PC-3 (cell line): ENCODE data around the gene COX15. TPM values are rescaled to one million over a fixed set of nuclear protein-coding genes. Genes with fewer than 3 reads are reported as not detected.

ENCODE experiments used
- ATAC-seq: fragments of 200-7000 bp; cut with Tn5 transposase; 2 replicates; pipeline ENCODE4 v1.9.1; 2020; ENCODE audit warnings: mild to moderate bottlenecking, moderate library complexity
- BruUV-seq: library from RNA; stranded (reverse); fragments of 400-500 nt; replicated peaks from 2 replicates; lab custom pipeline; 2021; lab: Mats Ljungman, UMichigan
- CTCF ChIA-PET: fragments of 300-600 bp; sonication (Branson Sonifier 250); formaldehyde crosslinking; loops from one replicate; lab custom pipeline; 2022; ENCODE audit warnings: antibody characterized with exemption; lab: Charles Lee
- POLR2A ChIA-PET: fragments of 300-600 bp; sonication (Branson Sonifier 250); formaldehyde crosslinking; loops from one replicate; lab custom pipeline; 2022; ENCODE audit warnings: antibody characterized with exemption; ENCODE audit not compliant: unreplicated experiment; lab: Charles Lee
- DNase-seq: peaks from one replicate; pipeline ENCODE4 v3.0.0-alpha.2; 2015
- H2AFZ ChIP-seq: fragments of 300-600 bp; sonication (generic); 2 replicates; pipeline ENCODE4 v1.6.0; 2016; ENCODE audit warnings: antibody characterized with exemption, low read length
- H3F3A ChIP-seq: fragments of 300-600 bp; sonication (generic); one replicate; pipeline ENCODE4 v1.6.0; 2017; ENCODE audit warnings: antibody characterized with exemption, low read length, control low read depth, mild to moderate bottlenecking; ENCODE audit not compliant: unreplicated experiment
- H3K27ac ChIP-seq: fragments of 300-600 bp; sonication (generic); 2 replicates; pipeline ENCODE4 v1.5.1; 2016; ENCODE audit warnings: mild to moderate bottlenecking, low read length
- H3K27me3 ChIP-seq: fragments of 300-600 bp; sonication (generic); 2 replicates; pipeline ENCODE4 v1.6.1; 2016; ENCODE audit warnings: low read length, mixed read lengths
- H3K36me3 ChIP-seq: fragments of 300-600 bp; sonication (generic); 2 replicates; pipeline ENCODE4 v1.6.1; 2016; ENCODE audit warnings: low read depth, mixed run types, low read length, mixed read lengths
- H3K4me1 ChIP-seq: fragments of 300-600 bp; sonication (generic); 2 replicates; pipeline ENCODE4 v1.5.1; 2016; ENCODE audit warnings: low read length; ENCODE audit not compliant: insufficient read depth
- H3K4me2 ChIP-seq: fragments of 300-600 bp; sonication (generic); 2 replicates; pipeline ENCODE4 v1.6.0; 2016; ENCODE audit warnings: low read length
- H3K4me3 ChIP-seq: fragments of 300-600 bp; sonication (generic); 2 replicates; pipeline ENCODE4 v1.5.1; 2016; ENCODE audit warnings: mild to moderate bottlenecking, low read length, mixed read lengths
- H3K79me2 ChIP-seq: fragments of 300-600 bp; sonication (generic); 2 replicates; pipeline ENCODE4 v1.6.1; 2017; ENCODE audit warnings: low read length, mixed read lengths
- H3K9ac ChIP-seq: fragments of 300-600 bp; sonication (generic); 2 replicates; pipeline ENCODE4 v1.6.0; 2016; ENCODE audit warnings: mild to moderate bottlenecking, low read length
- H3K9me2 ChIP-seq: fragments of 300-600 bp; sonication (generic); replicated peaks from 2 replicates; pipeline ENCODE4 v1.6.1; 2016; ENCODE audit warnings: mixed run types, low read length, mixed read lengths
- H3K9me3 ChIP-seq: fragments of 300-600 bp; sonication (generic); 2 replicates; pipeline ENCODE4 v1.6.1; 2016; ENCODE audit warnings: low read length, mixed read lengths
- H4K20me1 ChIP-seq: fragments of 300-600 bp; sonication (generic); 2 replicates; pipeline ENCODE4 v1.6.1; 2016; ENCODE audit warnings: low read length, mixed read lengths
- EZH2 ChIP-seq: fragments of 300-600 bp; sonication (generic); IDR thresholded peaks from one replicate; pipeline ENCODE4 v1.6.1; 2017; ENCODE audit warnings: antibody characterized with exemption, mild to moderate bottlenecking, low read length; ENCODE audit not compliant: unreplicated experiment
- EZH2phosphoT487 ChIP-seq: fragments of 300-600 bp; sonication (generic); IDR thresholded peaks from 2 replicates; pipeline ENCODE4 v1.6.1; 2018; ENCODE audit warnings: mild to moderate bottlenecking, antibody characterized with exemption, low read length, borderline replicate concordance
- intact Hi-C: fragments of 100-400 bp; cut with micrococcal nuclease; formaldehyde crosslinking; loops from 2 replicates; pipeline ENCODE4 v1.9.0; 2023
- total RNA-seq: library from RNA; depleted of rRNA; stranded (reverse); fragments of >200 nt; gene quantifications from 2 replicates; pipeline ENCODE4 v1.2.3, GENCODE V29; 2014
- TF ChIP-seq, protein P1 (sequence below): fragments of 300-600 bp; sonication (generic); conservative IDR thresholded peaks from 2 replicates; pipeline ENCODE4 v1.5.1; 2017; ENCODE audit warnings: antibody characterized with exemption, low read depth, mild to moderate bottlenecking, low read length

The COX15 gene
- total RNA-seq, 1 experiment from 2014 or later = 16.6 TPM

DNA sequence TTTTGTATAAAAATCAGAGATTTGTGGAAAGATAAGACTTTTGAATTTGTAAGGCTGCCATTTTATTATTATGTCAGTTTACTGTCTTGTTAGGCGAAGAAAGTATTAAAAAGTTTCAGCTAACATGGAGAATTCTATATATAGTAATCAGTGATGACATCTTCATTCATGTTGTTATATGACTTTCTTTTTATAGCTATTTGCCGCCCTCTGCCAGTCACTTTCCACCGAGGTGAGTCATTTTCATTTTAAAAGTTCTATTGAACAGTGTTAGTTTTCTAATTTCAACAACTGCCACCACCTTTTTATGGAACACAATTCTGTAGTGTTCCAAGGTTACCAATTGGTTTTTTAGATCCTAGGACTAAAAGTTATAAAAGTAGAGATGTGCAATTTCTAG lies 11.9 kb upstream of the COX15 start:
- TF ChIP-seq EZH2phosphoT487 (no peak), EZH2 (no peak)
- TF ChIP-seq, protein P1, sequence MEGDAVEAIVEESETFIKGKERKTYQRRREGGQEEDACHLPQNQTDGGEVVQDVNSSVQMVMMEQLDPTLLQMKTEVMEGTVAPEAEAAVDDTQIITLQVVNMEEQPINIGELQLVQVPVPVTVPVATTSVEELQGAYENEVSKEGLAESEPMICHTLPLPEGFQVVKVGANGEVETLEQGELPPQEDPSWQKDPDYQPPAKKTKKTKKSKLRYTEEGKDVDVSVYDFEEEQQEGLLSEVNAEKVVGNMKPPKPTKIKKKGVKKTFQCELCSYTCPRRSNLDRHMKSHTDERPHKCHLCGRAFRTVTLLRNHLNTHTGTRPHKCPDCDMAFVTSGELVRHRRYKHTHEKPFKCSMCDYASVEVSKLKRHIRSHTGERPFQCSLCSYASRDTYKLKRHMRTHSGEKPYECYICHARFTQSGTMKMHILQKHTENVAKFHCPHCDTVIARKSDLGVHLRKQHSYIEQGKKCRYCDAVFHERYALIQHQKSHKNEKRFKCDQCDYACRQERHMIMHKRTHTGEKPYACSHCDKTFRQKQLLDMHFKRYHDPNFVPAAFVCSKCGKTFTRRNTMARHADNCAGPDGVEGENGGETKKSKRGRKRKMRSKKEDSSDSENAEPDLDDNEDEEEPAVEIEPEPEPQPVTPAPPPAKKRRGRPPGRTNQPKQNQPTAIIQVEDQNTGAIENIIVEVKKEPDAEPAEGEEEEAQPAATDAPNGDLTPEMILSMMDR = no peak
- H3K27me3 ChIP-seq = no peaks in the 10 kb centered on the region
- no peak overlapping the region for H3K9ac ChIP-seq
- CTCF ChIA-PET = interaction anchor here (0.6 to 1.0 kb wide), 2 partner anchors 82 to 102 kb away, joined by 3 read pairs; no protein-coding TSS in a partner anchor
- DNase-seq (peak; percentile 9), ATAC-seq (peak; percentile 45; the same call in 1 of the 2 replicates)
- no peak overlapping the region for H3K4me3 ChIP-seq
- 0 out of 2 replicates have a peak, but pooled peaks cover 3% of the 10 kb centered on the region for H3K9me3 ChIP-seq
- peaks cover 56% of the 10 kb centered on the region for H3K36me3 ChIP-seq
- H3K79me2 ChIP-seq = no peaks in the 10 kb centered on the region
- H3K4me2 ChIP-seq = no peak overlapping the region
- H2AFZ ChIP-seq = no peak overlapping the region
- H4K20me1 ChIP-seq = no peaks in the 10 kb centered on the region
- no peaks in the 10 kb centered on the region for H3K9me2 ChIP-seq
- H3K4me1 ChIP-seq = peaks cover 22% of the 10 kb centered on the region
- BruUV-seq = no TSS peak
- intact Hi-C loops = loop anchor here (5.0 kb wide), 1 partner anchor 33 kb away; no protein-coding TSS in a partner anchor
- POLR2A ChIA-PET = interaction anchor here (0.6 kb wide), 1 partner anchor 82 kb away, joined by 3 read pairs; no protein-coding TSS in a partner anchor
- no peak overlapping the region for H3K27ac ChIP-seq
- no peaks in the 10 kb centered on the region for H3F3A ChIP-seq

DNA sequence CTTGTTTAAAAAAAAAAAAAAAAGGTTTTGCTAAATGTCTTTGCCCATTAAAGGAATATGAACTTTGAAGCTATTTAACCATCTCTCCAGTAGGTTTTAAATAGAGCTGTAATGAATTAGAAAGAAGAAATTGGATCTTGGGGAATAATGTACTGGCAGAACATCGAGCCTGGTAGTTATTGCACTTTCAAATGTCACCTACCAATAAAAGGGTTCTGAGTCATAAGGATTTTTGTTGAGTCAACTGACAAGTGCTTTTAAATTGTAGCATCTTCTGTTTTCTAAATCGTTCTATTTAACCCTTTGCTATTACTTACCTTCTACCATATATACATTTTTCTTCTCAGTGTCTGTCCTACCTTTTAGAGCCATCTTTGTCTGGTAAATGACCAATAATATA lies 10.8 kb upstream of the COX15 start:
- H3K27ac ChIP-seq = no peak overlapping the region
- 0 out of 2 replicates have a peak, but pooled peaks cover 3% of the 10 kb centered on the region for H3K9me3 ChIP-seq
- no peaks in the 10 kb centered on the region for H3K9me2 ChIP-seq
- ATAC-seq (peak; percentile 43; the same call in 1 of the 2 replicates), DNase-seq (peak; percentile 46)
- H3K4me2 ChIP-seq = 0 out of 2 replicates have a peak overlapping the region, but pooled peaks have one; percentile 28
- H4K20me1 ChIP-seq = no peaks in the 10 kb centered on the region
- POLR2A ChIA-PET = interaction anchor here (0.7 kb wide), 1 partner anchor 532 kb away, joined by 8 read pairs; no protein-coding TSS in a partner anchor
- intact Hi-C loops = loop anchor here (5.0 kb wide), 1 partner anchor 35 kb away; no protein-coding TSS in a partner anchor
- no peaks in the 10 kb centered on the region for H3F3A ChIP-seq
- no peak overlapping the region for H2AFZ ChIP-seq
- peaks cover 22% of the 10 kb centered on the region for H3K4me1 ChIP-seq
- TF ChIP-seq EZH2 (no peak), EZH2phosphoT487 (no peak)
- TF ChIP-seq, protein P1 = no peak
- H3K79me2 ChIP-seq = no peaks in the 10 kb centered on the region
- BruUV-seq = no TSS peak
- CTCF ChIA-PET = interaction anchor here (0.6 to 0.7 kb wide), 2 partner anchors 76 to 351 kb away, joined by 9 to 10 read pairs; no protein-coding TSS in a partner anchor
- H3K36me3 ChIP-seq = peaks cover 56% of the 10 kb centered on the region
- no peak overlapping the region for H3K4me3 ChIP-seq
- H3K27me3 ChIP-seq = no peaks in the 10 kb centered on the region
- no peak overlapping the region for H3K9ac ChIP-seq

DNA sequence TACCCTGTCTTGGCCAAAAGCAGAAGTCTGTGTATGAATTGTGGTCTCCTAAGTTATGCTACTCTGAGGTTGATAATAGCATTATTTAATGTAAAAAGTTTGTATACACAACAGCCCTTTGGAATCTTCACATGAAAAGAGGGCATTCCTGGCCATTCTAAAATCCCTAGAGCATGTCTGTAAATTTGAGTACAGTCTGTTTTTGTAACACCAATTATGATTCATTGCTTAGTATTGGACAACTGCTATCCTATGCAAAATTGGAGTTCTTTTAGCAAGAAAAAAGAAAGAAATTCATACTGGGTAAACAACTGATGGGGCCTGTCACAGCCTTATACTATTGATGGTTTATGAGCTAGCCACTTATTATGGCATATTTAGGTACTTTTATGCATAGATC lies 10.3 kb upstream of the COX15 start:
- H3K79me2 ChIP-seq = no peaks in the 10 kb centered on the region
- H3K9me2 ChIP-seq = no peaks in the 10 kb centered on the region
- no peak for TF ChIP-seq EZH2
- no peak for TF ChIP-seq EZH2phosphoT487
- TF ChIP-seq, protein P1 = no peak
- CTCF ChIA-PET = interaction anchor here (0.6 to 0.7 kb wide), 2 partner anchors 75 to 350 kb away, joined by 9 to 10 read pairs; no protein-coding TSS in a partner anchor
- no peak overlapping the region for H3K4me3 ChIP-seq
- H2AFZ ChIP-seq = no peak overlapping the region
- no peak overlapping the region for H3K27ac ChIP-seq
- H3K4me1 ChIP-seq = peaks cover 22% of the 10 kb centered on the region
- 0 out of 2 replicates have a peak, but pooled peaks cover 3% of the 10 kb centered on the region for H3K9me3 ChIP-seq
- no peak overlapping the region for H3K9ac ChIP-seq
- intact Hi-C loops = loop anchor here (5.0 kb wide), 1 partner anchor 35 kb away; no protein-coding TSS in a partner anchor
- H3K36me3 ChIP-seq = peaks cover 55% of the 10 kb centered on the region
- POLR2A ChIA-PET = interaction anchor here (0.7 kb wide), 1 partner anchor 532 kb away, joined by 8 read pairs; no protein-coding TSS in a partner anchor
- no peak; the same call in 1 of the 2 replicates for ATAC-seq
- H3F3A ChIP-seq = no peaks in the 10 kb centered on the region
- BruUV-seq = no TSS peak
- no peak for DNase-seq
- no peaks in the 10 kb centered on the region for H3K27me3 ChIP-seq
- 0 out of 2 replicates have a peak overlapping the region, but pooled peaks have one; percentile 28 for H3K4me2 ChIP-seq
- H4K20me1 ChIP-seq = no peaks in the 10 kb centered on the region
